Transverse colon (tissue), 3 donors: Measurements from ENCODE around the gene DNAH12.
"Not testable (repeated sequence)": the region's sequence is repeated elsewhere in the genome, so short reads cannot be mapped to it uniquely, and the experiment has no call there.

Experiments
- POLR2A ChIP-seq: fragments of 450-650 bp; IDR thresholded peaks from one replicate; pipeline ENCODE4 v1.6.1; 2016; ENCODE audit warnings: antibody characterized with exemption, mild to moderate bottlenecking, moderate library complexity
- POLR2AphosphoS5 ChIP-seq, 3 donors: sonication (generic); formaldehyde crosslinking; IDR thresholded peaks; one replicate each; pipeline ENCODE4 v1.6.1; 2016; ENCODE audit warnings: antibody characterized with exemption in 3 of 3

- TF ChIP-seq POLR2A; POLR2AphosphoS5 (IDR thresholded peaks at IDR 0.05): not testable (repeated sequence)
These were observed 187.9 kb downstream of the DNAH12 start for GRCh38 chr3:57356275-57356674.
